ENCODE results near the gene LMF1.

GRCh38 chr16:830871-831570 is 139.8 kb downstream of the LMF1 start:
- TF ChIP-seq POLR2A (conservative IDR thresholded peaks at IDR 0.05), result no peak
- TF ChIP-seq SIRT6 (IDR thresholded peaks at IDR 0.05; ENCODE audit: low read depth, low read length), result no peak

All from K562 (cell line).